Measurements from ENCODE around the gene ARHGAP45. TPM values are rescaled to one million over a fixed set of nuclear protein-coding genes. Genes with fewer than 3 reads are reported as not detected.

The ARHGAP45 gene
- total RNA-seq, 2 donors from 2014 or later = 27.4 to 37.9 TPM

DNA sequence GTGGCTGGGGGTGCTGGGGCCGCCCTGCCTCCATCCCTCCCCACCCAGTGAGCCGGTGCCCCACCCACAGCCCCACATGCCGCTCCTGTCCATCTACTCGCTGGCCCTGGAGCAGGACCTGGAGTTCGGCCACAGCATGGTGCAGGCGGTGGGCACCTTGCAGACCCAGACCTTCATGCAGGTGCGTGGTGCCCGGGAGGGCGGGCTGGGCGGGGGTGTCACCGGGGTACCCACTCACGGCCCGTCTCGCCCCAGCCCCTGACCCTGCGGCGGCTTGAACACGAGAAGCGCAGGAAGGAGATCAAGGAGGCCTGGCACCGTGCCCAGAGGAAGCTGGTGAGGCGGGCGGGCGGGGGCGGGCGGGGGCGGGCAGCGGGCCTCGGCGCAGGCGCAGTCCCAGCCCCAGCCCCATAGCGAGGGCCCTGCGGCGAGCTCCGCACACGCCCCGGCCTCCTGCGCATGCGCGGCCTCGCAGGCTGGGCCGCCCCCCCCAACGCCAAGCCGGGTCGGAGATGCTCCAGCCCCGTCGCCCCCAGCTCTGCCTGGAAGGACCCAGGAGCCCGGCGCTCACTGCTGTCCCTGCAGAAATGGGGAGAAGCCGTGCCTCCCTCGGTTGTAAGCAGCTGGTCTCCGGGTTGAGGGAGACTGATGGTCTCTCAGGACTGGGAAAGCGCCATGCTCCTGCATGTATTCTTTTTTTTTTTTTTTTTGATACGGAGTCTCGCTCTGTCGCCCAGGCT, 7.7 kb downstream of the ARHGAP45 start:
- peaks cover 5% of the 10 kb centered on the region for H3K4me1 ChIP-seq
- peaks cover 21% of the 10 kb centered on the region for H3K27me3 ChIP-seq
- H3K27ac ChIP-seq = peak overlapping the region; percentile 40
- TF ChIP-seq, protein P1, sequence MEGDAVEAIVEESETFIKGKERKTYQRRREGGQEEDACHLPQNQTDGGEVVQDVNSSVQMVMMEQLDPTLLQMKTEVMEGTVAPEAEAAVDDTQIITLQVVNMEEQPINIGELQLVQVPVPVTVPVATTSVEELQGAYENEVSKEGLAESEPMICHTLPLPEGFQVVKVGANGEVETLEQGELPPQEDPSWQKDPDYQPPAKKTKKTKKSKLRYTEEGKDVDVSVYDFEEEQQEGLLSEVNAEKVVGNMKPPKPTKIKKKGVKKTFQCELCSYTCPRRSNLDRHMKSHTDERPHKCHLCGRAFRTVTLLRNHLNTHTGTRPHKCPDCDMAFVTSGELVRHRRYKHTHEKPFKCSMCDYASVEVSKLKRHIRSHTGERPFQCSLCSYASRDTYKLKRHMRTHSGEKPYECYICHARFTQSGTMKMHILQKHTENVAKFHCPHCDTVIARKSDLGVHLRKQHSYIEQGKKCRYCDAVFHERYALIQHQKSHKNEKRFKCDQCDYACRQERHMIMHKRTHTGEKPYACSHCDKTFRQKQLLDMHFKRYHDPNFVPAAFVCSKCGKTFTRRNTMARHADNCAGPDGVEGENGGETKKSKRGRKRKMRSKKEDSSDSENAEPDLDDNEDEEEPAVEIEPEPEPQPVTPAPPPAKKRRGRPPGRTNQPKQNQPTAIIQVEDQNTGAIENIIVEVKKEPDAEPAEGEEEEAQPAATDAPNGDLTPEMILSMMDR (IDR thresholded peaks at IDR 0.05) = no peak
- intact Hi-C loops (cut with DNase I) = no loop called here
- H3K9me3 ChIP-seq = no peaks in the 10 kb centered on the region
- peak overlapping the region in 1 of 2 donors; percentile 43 for H3K9ac ChIP-seq (ENCODE audit: low read depth in 2 of 2, low read length in 2 of 2)
- H3K36me3 ChIP-seq = no peaks in the 10 kb centered on the region
- peak; percentile 92 for DNase-seq
- H3K4me3 ChIP-seq = peak overlapping the region; percentile 35

DNA sequence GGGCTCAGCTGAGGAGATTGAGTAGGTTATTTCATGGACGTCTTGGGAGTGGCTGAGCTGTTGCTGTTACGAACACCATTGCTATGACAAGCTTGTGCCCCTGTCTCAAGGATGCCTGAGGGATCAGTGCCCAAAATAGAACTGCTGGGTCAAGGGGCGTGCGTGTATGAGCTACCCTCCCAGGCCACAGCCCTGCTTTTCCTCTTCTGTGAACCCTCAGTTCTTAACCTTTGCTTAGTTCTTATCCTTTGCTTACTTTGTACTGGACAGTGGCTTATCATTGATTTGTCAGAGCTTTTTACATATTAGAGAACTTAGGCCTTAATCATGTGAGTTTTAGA, 9.0 kb downstream of the ARHGAP45 start:
- DNase-seq = no peak
- Histone ChIP-seq H3K27me3 (peaks cover 8% of the 10 kb centered on the region), H3K9me3 (no peaks in the 10 kb centered on the region), H3K4me3 (no peak overlapping the region), H3K9ac (ENCODE audit: low read depth in 2 of 2, low read length in 2 of 2) (no peak overlapping the region), H3K36me3 (no peaks in the 10 kb centered on the region), H3K27ac (peak overlapping the region; percentile 40), H3K4me1 (peaks cover 5% of the 10 kb centered on the region)
- TF ChIP-seq, protein P1 (IDR thresholded peaks at IDR 0.05) = no peak
- intact Hi-C loops (cut with DNase I) = no loop called here

- Histone ChIP-seq H3K27me3 (no peaks in the 10 kb centered on the region), H3K9me3 (no peaks in the 10 kb centered on the region), H3K36me3 (no peaks in the 10 kb centered on the region), H3K27ac (peak overlapping the region; percentile 44), H3K4me1 (peaks cover 9% of the 10 kb centered on the region), H3K9ac (ENCODE audit: low read depth in 2 of 2, low read length in 2 of 2) (peak overlapping the region in 1 of 2 donors; percentile 40), H3K4me3 (peak overlapping the region; percentile 0)
- TF ChIP-seq, protein P1 (IDR thresholded peaks at IDR 0.05) = no peak
- peak; percentile 75 for DNase-seq
- intact Hi-C loops (cut with DNase I) = no loop called here
Observed at GRCh38 chr19:1076951-1077350, 10.0 kb downstream of the ARHGAP45 start.

DNA sequence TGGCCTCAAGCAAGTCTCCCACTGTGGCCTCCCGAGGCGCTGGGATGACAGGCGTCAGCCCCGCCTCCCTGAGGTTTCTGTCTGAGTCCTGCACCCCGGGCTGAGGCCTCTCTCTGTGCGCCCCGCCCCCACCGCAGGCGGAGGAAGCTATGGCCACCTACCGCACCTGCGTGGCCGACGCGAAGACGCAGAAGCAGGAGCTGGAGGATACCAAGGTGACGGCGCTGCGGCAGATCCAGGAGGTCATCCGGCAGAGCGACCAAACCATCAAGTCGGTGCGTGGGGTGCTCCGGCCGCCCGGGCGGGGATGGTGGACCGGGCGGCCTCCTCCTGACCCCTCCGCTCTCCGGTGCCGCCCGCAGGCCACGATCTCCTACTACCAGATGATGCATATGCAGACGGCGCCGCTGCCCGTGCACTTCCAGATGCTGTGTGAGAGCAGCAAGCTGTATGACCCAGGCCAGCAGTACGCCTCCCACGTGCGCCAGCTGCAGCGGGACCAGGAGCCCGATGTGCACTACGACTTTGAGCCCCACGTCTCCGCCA, 12.7 kb downstream of the ARHGAP45 start:
- H3K36me3 ChIP-seq = no peaks in the 10 kb centered on the region
- H3K27me3 ChIP-seq = no peaks in the 10 kb centered on the region
- no peak overlapping the region for H3K27ac ChIP-seq
- no peak overlapping the region for H3K4me3 ChIP-seq
- TF ChIP-seq, protein P1 (IDR thresholded peaks at IDR 0.05) = no peak
- H3K4me1 ChIP-seq = peaks cover 9% of the 10 kb centered on the region
- intact Hi-C loops (cut with DNase I) = no loop called here
- H3K9ac ChIP-seq (ENCODE audit: low read depth in 2 of 2, low read length in 2 of 2) = no peak overlapping the region
- H3K9me3 ChIP-seq = no peaks in the 10 kb centered on the region
- peak; percentile 39 for DNase-seq

DNA sequence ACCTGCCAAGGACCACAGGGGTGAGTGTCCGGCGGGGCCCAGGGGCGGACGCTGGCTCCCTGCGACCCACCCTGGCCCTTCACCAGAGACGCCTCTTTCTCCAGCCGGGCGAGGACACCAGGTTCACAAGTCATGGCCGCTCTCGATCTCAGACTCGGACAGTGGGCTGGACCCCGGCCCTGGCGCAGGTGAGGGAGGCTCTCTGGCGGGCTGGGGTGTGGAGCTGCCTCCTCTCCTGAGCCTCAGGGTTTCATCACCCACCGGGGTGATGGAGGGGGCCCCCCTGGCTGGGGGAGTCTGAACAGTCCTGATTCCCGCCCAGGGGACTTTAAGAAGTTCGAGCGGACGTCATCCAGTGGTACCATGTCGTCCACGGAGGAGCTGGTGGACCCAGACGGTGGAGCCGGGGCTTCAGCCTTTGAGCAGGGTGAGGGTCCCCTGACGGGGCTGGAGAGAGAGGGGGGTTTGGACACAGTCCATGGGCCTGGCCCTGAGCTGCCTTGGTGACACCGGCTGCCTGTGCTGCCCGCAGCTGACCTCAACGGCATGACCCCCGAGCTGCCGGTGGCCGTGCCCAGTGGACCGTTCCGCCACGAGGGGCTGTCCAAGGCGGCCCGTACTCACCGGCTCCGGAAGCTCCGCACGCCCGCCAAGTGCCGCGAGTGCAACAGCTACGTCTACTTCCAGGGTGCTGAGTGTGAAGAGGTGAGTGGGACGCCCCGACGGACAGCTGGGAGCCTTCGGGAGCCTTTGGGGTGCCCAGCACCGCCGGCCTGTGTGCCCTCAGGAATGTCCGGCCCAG, 13.6 kb downstream of the ARHGAP45 start:
- H3K27ac ChIP-seq = no peak overlapping the region
- H3K9ac ChIP-seq (ENCODE audit: low read depth in 2 of 2, low read length in 2 of 2) = no peak overlapping the region
- H3K36me3 ChIP-seq = no peaks in the 10 kb centered on the region
- no peaks in the 10 kb centered on the region for H3K27me3 ChIP-seq
- intact Hi-C loops (cut with DNase I) = no loop called here
- no peak for DNase-seq
- H3K4me1 ChIP-seq = peaks cover 4% of the 10 kb centered on the region
- H3K4me3 ChIP-seq = no peak overlapping the region
- no peaks in the 10 kb centered on the region for H3K9me3 ChIP-seq
- TF ChIP-seq, protein P1 (IDR thresholded peaks at IDR 0.05) = no peak
